Stimulated activated CD4-positive, alpha-beta T cell treated with anti-CD3 and anti-CD28 coated beads, Interleukin-15, amount 100 ng/mL, for 1 hour (primary cell): ENCODE results near the gene VEZF1.

Experiments used
- DNase-seq, 2 donors: peaks; one replicate each; pipeline ENCODE4 v3.0.0-alpha.2; 2020; ENCODE audit warnings: low read depth in 1 of 2, low spot score in 1 of 2

The VEZF1 gene

DNA sequence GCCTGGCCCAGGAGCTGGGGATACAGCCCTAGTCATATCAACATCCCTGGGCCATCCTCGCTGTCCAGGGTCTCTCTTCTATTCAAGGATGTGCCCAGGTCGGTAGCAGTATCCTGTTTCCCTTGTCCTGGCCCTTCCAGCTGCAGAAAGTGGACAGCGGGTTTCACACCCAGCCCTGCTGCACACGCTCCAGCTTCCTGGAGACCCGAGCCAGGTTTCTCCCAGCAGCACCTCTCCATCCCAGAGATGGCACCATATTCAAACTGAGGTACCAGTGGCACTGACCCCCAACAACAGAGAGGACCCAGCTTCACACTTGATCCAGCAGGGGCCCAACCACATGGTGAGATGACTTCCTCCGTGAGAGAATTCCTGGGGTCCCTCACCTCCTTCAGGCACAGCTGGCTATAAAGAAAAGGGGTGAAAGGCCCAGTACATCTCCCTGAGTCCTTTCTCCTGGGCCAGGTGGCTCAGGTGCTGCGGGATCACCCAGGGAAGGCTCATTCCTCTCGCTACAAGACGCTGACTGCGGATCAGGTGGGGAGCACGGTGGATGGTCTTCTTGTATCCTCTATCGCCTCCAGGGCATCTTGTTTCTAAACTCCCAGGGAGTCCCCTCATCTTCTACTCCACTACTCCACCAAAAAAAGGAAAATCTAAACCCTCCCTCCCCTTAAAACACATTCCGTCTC lies 34.2 kb downstream of the VEZF1 start:
- DNase-seq: no peak

DNA sequence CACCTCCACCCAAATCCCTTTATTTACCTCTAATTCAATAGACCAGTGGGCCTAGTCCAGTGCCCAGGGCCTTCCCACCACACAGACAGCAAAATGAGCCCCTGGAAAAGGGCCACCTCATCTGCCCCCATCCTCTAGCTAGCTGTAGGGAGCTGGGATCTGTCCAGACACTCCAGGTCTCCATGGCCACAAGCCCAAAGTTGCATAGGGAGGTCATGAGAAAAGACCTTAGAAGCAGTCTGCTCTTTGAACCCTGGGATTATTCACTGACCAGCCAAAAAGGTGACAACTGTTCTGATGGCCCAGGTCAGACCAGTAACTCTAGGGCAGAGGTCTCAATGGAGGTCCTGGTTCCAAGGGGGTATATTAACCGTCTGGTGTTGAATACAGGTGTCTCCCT lies 34.8 kb downstream of the VEZF1 start:
- DNase-seq: no peak

DNA sequence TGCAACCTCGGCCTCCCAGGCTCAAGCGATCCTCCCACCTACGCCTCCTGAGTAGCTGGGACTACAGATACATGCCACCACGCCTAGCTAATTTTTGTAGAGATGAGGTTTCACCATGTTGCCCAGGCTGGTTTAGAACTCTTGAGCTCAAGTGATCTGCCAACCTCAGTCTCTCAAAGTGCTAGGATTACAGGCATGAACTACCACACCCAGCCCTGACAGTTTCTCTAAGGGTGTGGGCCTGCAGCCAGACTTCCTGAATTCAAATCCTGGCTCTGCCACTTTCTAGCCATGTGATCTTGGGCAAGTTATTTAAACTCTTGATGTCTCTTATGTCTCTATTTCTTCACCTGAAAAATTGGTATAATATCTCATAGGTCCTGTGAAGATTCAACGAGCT lies 38.4 kb downstream of the VEZF1 start:
- DNase-seq: no peak

DNA sequence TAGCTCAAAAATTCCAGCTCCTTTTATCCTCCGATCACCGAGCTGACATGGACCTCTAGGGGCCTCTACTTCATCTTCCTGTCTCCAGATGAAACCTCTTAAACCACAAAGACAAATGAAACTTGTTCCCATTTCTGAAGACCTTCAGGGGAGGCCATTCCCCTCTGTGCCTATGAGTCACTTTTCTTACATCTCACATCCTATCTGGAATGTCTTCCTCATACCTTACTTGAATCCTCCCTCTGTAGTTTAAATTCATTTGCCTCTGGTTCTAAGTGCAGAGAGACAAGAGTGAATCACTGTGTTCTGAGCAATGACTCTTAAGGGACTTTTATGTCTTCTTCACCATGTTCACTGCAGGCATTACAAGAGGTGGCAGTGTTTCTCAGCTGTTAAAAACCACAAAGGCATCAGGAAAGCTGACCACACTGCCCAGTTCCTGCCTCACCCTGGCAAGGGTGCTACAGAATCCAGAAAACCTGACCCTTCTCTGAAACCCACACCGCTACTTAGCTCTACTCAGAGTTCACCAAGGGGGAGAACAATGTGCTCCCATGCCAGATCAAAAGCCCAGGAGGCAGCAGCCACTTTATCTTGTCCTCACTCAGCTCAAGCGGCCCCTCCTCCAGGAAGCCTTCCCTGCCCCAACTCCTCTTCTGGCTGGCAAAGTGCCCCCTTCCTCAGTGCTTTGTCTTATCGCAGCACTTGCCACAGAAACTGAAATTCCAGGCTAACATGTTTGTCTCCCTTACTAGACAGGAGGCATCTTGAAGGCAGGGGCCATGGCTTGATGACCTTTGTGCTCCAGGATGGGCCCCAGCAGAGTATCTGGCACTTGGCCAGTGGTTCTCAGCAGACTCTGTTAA lies 39.3 kb downstream of the VEZF1 start:
- no peak for DNase-seq

DNA sequence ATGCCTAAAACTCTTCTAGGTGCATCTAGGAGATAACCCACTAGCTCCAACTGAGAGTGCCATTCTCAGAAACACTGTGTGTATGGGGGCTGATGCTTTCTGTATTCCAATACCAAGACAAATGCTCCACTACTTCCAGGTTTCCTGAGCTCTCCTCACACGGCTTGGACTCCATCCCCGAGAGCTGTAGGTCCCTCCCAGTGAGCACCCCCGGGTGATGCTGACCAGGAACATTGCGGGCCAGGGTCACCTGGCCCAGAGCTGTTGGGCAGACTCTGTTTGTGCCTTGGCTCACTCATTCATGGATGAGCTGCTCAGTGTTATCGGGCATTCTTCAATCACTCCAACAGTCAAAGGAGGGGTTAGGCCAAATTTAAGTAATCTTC lies 39.9 kb downstream of the VEZF1 start:
- no peak for DNase-seq

DNA sequence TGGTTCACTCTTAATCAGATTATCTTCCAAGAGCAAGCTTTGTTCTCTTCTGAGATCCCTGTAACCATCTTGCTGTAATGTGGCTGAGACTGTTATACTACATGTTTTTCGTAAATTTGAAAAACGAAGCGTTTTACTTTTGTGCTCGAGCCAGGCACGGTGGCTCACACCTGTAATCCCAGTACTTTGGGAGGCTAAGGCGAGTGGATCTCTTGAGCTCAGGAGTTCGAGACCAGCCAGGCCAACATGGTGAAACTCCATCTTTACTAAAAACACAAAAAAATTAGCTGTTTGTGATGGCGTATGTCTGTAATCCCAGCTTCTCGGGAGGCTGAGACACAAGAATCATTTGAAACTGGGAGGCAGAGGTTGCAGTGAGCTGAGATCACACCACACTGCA lies 40.7 kb downstream of the VEZF1 start:
- DNase-seq: no peak

DNA sequence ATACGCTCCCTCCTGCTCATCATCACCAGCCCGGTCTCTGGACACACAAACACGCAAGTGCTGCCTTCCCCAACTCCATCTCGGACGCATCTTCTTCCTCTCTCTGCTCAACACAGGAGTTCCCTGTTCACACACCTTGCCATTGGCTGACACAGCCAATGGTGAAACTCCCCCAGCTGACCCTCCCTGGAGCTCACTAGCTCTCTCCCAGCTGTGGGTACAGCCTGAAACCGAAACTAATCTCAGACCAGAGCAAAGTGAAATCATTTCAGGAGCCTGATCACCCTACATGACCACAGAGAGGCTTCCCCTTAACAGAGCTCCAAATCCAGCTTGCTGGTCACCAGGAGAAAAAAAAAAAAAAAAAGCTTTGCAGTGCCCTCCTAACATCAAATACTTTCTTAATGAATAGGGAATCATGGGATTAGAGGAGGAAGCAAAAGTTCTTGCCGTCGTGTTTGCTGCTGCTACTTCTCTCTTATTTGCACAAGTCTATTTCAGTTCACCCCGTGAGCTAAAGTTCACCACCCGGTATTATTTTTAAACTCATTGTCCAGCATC lies 41.2 kb downstream of the VEZF1 start:
- DNase-seq: no peak

DNA sequence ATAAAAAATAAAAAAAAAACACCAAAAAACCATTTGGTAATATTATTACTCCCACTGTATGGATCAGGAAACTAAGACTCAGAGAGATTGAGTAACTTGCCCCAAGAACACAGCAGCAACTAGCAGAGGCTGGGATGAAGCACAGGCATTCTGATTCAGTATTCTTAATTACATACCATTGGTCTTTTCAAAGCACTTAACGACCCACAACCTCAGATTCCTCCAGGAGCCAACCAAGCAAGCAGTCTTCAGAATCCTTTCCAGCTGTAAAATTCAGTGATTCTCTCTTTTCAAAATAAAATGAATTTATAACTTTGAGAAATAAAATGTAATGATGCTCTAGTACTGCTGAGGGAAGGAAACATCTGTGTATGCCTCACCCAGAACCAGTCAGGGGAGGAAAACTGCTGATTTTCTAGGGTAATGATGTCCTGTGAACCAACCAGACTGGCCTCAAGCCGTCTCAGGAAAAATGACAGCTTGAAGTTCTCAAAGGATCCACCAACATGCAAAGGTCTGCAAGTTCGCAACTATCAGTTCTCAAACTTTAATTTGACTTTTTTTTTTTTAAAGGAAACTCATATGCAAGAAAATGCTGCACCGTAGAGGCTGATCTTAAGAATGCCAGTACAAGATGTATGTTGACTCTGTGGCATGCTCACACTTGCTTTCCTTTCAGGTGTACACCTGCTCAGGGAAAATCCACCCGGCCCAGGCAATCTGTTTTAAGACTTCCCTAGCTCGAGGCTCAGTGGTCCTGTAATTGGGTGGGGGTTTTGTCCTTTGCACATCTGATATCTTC lies 41.9 kb downstream of the VEZF1 start:
- DNase-seq: no peak

DNA sequence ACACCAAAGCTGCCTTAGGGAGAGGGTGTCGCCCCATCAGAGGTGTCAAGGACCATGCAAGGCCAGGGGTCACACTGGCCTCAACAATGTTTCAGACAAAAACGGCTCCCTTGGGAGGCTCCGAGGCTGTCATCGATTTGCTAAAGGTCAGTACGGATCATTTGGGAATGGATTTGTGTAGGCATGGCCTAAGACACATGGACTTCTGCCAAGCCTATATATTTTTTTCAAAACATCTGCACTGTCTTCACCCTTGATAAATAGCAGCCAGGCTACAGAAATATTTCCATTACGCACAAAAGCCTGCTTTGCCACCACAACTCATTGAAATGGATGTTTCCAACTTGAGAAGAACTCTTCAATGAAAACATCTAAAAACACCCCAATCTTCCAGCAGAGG lies 43.1 kb downstream of the VEZF1 start:
- DNase-seq: no peak

DNA sequence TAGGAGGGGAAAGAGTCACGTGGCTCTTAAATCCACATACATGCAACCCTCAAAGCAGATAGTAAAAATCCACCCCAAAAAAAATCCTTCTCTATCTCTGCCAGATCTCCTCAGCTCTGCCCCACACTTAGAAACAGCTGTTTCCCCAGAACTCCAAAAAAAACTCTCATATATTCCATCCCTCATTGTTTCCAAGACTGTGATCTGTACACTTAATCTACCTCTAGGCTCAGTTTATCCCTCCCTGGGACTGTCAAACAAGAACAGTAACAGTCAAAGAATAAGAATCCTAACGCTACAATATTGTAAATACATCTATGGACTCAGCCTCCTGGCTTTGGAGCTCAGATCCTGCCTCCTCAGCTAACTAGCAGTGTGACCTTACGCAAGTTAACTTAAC lies 44.4 kb downstream of the VEZF1 start:
- DNase-seq: no peak

DNA sequence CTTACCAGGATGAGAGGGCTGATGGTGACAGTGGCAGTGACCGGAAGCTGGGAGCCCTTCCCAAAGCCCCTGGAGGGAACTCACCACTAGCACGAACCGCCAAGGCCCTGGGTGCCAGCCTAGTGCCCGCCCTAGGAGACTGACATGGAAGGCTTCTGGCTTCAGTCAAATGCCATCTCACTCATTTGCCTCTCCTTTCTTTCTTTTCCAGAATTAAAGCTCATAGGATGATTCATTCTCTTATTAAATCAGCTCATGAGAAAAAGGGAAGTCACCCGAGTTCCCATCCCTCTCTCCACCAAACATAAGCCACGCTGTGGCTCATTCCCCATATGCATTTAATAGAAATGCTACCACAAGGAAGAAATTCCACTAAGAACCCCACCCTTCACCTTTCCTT lies 44.9 kb downstream of the VEZF1 start:
- DNase-seq: no peak

DNA sequence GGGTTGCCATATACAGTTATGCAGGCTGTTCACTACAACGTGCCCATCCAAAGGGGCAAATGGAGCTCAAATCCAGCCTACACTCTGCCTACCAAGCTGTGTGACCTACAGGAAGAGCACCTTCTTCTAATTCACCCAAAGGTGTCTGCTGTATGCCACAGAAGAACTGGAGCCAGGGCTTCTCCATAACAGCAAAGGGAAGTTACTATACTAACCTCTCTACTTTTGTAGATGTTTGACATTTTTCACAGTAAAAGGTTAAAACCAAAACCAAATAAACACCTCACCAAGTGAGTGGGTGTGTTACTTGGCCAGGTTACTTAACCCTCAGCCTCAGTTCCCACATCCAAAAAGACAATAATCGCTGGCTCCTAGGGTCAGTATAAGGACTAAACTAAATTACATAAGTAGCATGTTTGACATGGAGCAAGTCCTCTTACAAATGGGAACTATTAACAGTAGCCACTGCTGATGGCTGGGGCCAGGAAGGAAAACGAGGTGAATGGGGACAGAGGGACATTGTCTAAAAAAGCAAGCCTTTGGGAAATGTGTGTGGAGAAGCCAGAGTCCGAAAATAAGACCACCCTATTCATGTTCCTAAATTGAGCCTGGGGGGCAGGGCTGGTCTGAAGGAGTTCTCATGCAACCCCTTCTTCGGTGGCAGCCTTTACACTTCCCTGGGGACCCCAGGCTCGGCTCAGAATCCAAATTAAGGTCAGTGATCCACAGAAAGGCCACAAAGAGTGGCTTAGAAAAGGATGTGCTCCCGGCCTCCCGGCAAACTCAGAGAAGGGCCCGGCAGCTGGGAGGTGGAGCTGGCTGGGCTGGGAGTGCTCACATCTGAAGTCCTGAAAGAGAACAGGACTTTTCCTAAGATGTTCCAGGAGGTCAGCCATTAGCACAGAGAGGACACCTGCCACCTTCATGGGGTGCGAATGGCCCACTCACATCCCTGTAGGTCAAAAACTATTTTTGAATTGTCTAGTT lies 46.4 kb downstream of the VEZF1 start:
- no peak for DNase-seq

DNA sequence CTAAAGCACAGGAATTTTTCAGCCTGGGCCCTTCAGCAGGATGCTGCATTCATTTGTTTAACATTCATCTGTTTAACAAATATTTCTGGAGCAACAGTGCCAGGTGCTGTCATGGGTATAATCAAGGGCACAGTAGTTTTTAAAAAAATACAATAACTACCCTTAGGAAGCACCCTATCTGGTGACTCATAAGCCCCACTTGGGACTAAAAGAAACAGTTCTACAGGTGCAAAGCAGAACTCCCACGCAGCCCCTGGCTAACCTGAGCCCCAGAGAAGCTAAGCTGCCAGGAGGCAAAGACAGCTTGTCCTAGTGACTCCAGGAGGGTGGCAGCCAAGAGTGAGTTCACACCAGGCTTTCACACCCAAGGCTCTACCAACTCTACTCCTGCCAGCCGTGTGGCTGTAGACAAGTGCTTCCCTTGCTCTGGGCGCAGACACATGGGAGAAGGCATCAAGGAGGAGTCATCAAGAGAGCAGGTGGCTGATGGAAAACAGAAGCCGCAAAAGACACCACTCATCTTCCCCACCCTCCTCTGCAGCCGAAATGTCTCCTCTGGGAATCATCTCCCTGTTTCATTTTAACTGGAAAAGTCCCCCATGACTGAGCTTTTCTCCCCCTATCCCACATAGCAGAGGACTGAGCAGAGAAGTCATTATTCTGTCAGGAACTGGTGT lies 47.3 kb downstream of the VEZF1 start:
- no peak for DNase-seq

DNA sequence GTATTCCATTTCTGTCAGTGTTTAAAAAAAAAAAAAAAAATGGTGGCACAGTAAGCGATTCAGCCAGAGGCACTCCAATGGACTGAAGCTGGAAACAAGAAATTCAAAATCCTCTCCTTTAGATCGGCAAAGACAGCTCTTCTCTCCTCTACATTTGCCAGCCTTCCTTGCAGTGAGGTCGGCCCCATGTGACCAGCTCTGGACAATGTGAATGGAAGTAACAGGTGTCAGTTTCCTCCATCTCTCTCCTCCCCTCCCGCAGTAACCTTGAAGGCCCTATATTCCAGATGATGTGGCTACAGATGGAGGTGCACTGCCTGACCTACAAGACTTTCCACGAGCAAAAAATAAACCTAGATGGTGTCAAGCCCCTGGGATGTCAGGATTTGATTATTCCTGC lies 47.8 kb downstream of the VEZF1 start:
- DNase-seq: no peak

DNA sequence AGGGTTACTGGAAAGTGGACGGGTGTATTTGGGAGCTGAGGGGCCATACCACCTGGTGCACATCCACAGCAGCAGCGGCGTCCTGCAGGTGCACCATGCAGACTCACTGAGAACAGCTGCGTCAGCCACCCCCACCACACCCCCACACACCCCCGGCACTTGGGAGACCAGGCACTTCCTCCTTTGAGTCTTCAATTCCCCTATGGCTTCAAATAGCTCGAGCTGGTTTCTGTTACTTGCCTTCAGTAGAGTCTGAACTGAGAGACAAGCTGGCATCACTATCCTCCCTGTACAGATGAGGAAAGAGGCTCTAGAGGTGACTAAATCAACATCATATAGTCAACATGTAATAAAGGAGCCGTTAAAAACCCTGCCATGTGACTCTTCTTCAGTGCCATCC lies 48.3 kb downstream of the VEZF1 start:
- DNase-seq: no peak

DNA sequence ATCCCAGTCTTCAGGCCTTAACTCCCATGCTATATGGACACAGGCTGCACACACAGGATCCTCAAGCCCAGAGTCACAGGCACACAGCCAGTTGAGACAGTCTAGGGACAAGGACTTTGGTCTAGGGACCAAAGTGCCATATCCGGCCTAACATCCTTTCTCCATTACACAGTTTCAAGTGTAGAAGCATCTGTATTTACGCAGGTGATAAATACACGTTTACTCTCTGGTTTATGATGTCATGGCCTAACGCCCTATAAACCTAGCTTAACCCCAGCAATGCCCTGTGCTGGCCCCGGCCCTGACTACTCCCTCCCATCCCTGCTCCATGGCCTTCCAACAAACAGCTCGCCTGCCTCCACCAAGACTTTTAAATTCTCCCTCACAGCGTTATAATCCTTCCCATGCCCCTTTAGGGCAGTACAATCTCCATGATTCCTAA lies 50.0 kb downstream of the VEZF1 start:
- DNase-seq: no peak

DNA sequence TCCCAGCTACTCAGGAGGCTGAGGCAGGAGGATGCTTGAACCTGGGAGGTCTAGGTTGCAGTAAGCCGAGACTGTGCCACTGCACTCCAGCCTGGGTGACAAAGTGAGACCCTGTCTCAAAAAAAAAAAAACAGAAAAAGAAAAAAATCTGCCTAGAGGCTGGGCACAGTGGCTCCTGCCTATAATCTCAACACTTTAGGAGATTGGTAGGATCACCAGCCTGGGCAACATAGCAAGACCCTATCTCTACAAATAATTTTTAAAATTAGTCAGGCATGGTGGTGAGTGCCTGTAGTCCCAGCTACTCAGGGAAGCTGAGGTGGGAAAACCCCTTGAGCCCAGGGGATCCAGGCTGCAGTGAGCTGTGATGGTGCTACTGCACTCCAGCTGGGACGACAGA lies 50.6 kb downstream of the VEZF1 start:
- DNase-seq: no peak

DNA sequence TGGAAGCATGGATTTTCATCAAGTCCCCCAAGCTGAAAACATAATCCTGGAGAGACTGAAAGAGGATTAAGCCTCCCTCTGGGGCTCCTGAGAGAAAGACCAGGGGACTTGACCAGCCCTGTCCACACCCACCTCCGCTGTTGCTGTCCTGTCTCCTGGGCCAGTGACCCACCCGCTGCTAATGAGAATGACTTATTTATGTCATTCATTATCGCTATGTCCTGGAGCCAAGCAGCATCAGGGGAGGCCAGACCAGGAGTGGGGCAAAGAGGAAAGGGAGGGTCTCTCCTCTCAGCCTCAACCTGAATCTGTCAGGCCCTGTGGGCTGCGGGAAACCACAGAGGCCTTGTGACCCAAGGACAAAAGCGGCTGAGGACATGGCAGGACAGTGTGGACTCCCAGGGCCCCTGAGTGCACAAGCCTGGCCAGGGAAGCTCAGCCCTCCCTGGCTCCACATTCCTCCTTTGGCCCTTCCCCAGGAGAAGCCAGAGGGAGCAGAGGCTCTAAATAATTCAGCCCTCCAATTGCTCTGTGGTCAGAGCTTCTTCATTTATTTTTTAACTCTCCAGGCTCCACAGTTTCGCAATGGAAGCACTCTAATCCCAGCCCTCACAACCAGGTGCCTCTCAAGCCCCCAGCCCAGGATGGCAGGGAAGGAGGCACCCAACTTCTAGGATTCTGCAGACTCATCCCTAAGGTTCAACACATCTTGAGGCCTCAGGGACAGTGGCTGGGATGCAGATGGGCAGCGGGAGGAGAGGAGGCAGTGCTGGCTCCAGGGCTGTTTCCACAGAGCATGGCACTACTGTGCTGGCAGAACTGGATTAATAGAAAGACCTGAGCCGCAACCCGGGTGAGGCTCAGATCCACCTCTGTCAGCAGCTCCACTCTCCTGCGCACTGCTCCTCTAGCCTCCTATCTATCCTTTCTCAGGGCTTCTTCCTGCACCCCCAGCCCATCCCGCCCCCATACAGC lies 51.9 kb downstream of the VEZF1 start:
- DNase-seq: no peak
